ENCODE measurements around the gene ITIH5. TPM values are rescaled to one million over a fixed set of nuclear protein-coding genes. Genes with fewer than 3 reads are reported as not detected.

ITIH5 gene
- total RNA-seq, 1 donor from 2014 or later = 19.4 TPM

DNA sequence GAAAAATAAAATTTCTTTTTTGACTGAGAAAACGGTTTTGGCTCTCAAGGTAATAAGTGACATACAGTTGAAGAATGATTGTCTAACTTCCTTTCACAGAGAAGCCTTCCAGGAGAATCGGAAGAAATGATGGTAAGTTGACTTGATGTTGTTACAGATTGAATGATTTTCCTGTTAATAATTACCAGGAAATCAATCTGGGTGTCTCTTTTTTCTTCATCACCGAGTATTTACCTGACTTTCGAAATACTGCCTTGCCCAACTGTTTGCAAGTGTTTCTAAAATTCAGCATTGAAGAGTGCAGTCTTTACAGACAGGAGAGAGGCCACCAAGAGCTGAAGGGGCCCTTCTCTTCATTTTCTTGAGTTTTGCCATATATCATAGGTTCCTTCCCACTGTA lies 40.3 kb upstream of the ITIH5 start:
- Histone ChIP-seq H3K27me3 (no peaks in the 10 kb centered on the region), H3K27ac (no peak overlapping the region), H3K9me3 (no peaks in the 10 kb centered on the region), H3K36me3 (no peaks in the 10 kb centered on the region), H3K4me1 (no peaks in the 10 kb centered on the region), H3K4me3 (no peak overlapping the region)
- no peak for DNase-seq (ENCODE audit: low spot score in 2 of 2)
- no peak for TF ChIP-seq CTCF (IDR thresholded peaks at IDR 0.05)
- intact Hi-C loops (cut with DNase I) = no loop called here

GRCh38 chr10:7706534-7707073 lies 39.8 kb upstream of the ITIH5 start:
- no peak for TF ChIP-seq CTCF (IDR thresholded peaks at IDR 0.05)
- H3K4me3 ChIP-seq = no peak overlapping the region
- intact Hi-C loops (cut with DNase I) = no loop called here
- no peaks in the 10 kb centered on the region for H3K27me3 ChIP-seq
- no peaks in the 10 kb centered on the region for H3K9me3 ChIP-seq
- H3K4me1 ChIP-seq = no peaks in the 10 kb centered on the region
- H3K36me3 ChIP-seq = no peaks in the 10 kb centered on the region
- no peak overlapping the region for H3K27ac ChIP-seq
- no peak for DNase-seq (ENCODE audit: low spot score in 2 of 2)

DNA sequence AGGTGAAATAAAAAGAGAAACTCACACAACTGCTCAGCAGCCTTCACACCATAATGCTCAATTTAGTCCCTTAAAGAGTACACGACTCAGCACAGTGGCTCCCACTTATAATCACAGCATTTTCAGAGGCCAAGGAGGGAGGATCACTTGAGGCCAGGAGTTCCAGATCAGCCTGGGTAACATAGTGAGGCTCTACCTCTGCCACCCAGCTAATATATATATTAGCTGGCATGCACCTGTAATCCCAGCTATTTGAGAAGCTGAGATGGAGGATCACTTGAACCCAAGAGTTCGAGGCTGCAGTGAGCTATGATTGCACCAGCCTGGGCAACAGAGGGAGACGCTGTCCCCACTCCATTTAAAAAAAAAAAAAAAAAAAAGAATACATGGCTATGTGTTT lies 38.6 kb upstream of the ITIH5 start:
- no peaks in the 10 kb centered on the region for H3K9me3 ChIP-seq
- intact Hi-C loops (cut with DNase I) = no loop called here
- no peaks in the 10 kb centered on the region for H3K27me3 ChIP-seq
- DNase-seq (ENCODE audit: low spot score in 2 of 2) = no peak
- no peak overlapping the region for H3K4me3 ChIP-seq
- no peaks in the 10 kb centered on the region for H3K36me3 ChIP-seq
- no peaks in the 10 kb centered on the region for H3K4me1 ChIP-seq
- no peak for TF ChIP-seq CTCF (IDR thresholded peaks at IDR 0.05)
- H3K27ac ChIP-seq = no peak overlapping the region

GRCh38 chr10:7704071-7705016 lies 37.6 kb upstream of the ITIH5 start:
- H3K36me3 ChIP-seq = no peaks in the 10 kb centered on the region
- no peak overlapping the region for H3K4me3 ChIP-seq
- H3K9me3 ChIP-seq = no peaks in the 10 kb centered on the region
- TF ChIP-seq CTCF (IDR thresholded peaks at IDR 0.05) = no peak
- no peak overlapping the region for H3K27ac ChIP-seq
- DNase-seq (ENCODE audit: low spot score in 2 of 2) = no peak
- no peaks in the 10 kb centered on the region for H3K4me1 ChIP-seq
- H3K27me3 ChIP-seq = no peaks in the 10 kb centered on the region
- intact Hi-C loops (cut with DNase I) = no loop called here

GRCh38 chr10:7703140-7703539 lies 36.4 kb upstream of the ITIH5 start, which contains the start of gene ITIH2:
TSS of gene ITIH2 (plus strand) at chr10:7703316. CDS start at chr10:7703435, 119 bp downstream.
- DNase-seq (ENCODE audit: low spot score in 2 of 2) = no peak
- Histone ChIP-seq H3K27ac (no peak within 1 kb of the TSS), H3K36me3 (no peaks in the 10 kb centered on the region), H3K4me1 (no peaks in the 10 kb centered on the region), H3K9me3 (no peaks in the 10 kb centered on the region), H3K4me3 (no peak within 1 kb of the TSS), H3K27me3 (no peaks in the 10 kb centered on the region)
- TF ChIP-seq CTCF (IDR thresholded peaks at IDR 0.05) = no peak
- intact Hi-C loops (cut with DNase I) = no loop called here
